Measurements from ENCODE around the gene HK1.

HK1 gene

GRCh38 chr10:69268761-69269416 lies 9.4 kb upstream of the HK1 start:
- DNase-seq (ENCODE audit: low read depth) = no peak
- H3K4me3 ChIP-seq (ENCODE audit: low read depth, low read length) = no peak overlapping the region
- no peak for TF ChIP-seq CTCF (IDR thresholded peaks at IDR 0.05; ENCODE audit: low read depth, low read length, missing control alignments)

GRCh38 chr10:69269761-69270160 lies 8.5 kb upstream of the HK1 start:
- H3K4me3 ChIP-seq (ENCODE audit: low read depth, low read length) = no peak overlapping the region
- no peak for DNase-seq (ENCODE audit: low read depth)
- no peak for TF ChIP-seq CTCF (IDR thresholded peaks at IDR 0.05; ENCODE audit: low read depth, low read length, missing control alignments)

- no peak for DNase-seq (ENCODE audit: low read depth)
- TF ChIP-seq CTCF (IDR thresholded peaks at IDR 0.05; ENCODE audit: low read depth, low read length, missing control alignments) = no peak
- no peak overlapping the region for H3K4me3 ChIP-seq (ENCODE audit: low read depth, low read length)
These were observed 7.3 kb upstream of the HK1 start for GRCh38 chr10:69270990-69271389.

- DNase-seq (ENCODE audit: low read depth) = no peak
- H3K4me3 ChIP-seq (ENCODE audit: low read depth, low read length) = no peak overlapping the region
- no peak for TF ChIP-seq CTCF (IDR thresholded peaks at IDR 0.05; ENCODE audit: low read depth, low read length, missing control alignments)
These were observed 5.7 kb upstream of the HK1 start for GRCh38 chr10:69272624-69273023.

GRCh38 chr10:69275444-69275843 lies 2.9 kb upstream of the HK1 start:
- TF ChIP-seq CTCF (IDR thresholded peaks at IDR 0.05; ENCODE audit: low read depth, low read length, missing control alignments) = no peak
- no peak overlapping the region for H3K4me3 ChIP-seq (ENCODE audit: low read depth, low read length)
- no peak for DNase-seq (ENCODE audit: low read depth)

- no peak overlapping the region for H3K4me3 ChIP-seq (ENCODE audit: low read depth, low read length)
- TF ChIP-seq CTCF (IDR thresholded peaks at IDR 0.05; ENCODE audit: low read depth, low read length, missing control alignments) = no peak
- DNase-seq (ENCODE audit: low read depth) = no peak
These were observed 1.8 kb upstream of the HK1 start for GRCh38 chr10:69276503-69276902.

- DNase-seq (ENCODE audit: low read depth) = no peak
These were observed 814 bp downstream of the HK1 start for GRCh38 chr10:69279110-69279509.

More at GRCh38 chr10:69279110-69279509, 814 bp downstream of the HK1 start:
- no peak overlapping the region for H3K4me3 ChIP-seq (ENCODE audit: low read depth, low read length)
- TF ChIP-seq CTCF (IDR thresholded peaks at IDR 0.05; ENCODE audit: low read depth, low read length, missing control alignments) = no peak

Measured in GM12864 (cell line).